GM08714 (cell line): Measurements from ENCODE around the gene TCP11.

Experiments
- H3K4me3 ChIP-seq: fragments of 200-500 bp; sonication (Bioruptor generic); 2 replicates; pipeline ENCODE4 v1.5.1; 2014; ENCODE audit warnings: mild to moderate bottlenecking, low read length, inconsistent platforms
- ZNF274 ChIP-seq: IDR thresholded peaks from 2 replicates; pipeline ENCODE4 v1.6.1; 2012; ENCODE audit warnings: mild to moderate bottlenecking, low read depth, low read length

The TCP11 gene

DNA sequence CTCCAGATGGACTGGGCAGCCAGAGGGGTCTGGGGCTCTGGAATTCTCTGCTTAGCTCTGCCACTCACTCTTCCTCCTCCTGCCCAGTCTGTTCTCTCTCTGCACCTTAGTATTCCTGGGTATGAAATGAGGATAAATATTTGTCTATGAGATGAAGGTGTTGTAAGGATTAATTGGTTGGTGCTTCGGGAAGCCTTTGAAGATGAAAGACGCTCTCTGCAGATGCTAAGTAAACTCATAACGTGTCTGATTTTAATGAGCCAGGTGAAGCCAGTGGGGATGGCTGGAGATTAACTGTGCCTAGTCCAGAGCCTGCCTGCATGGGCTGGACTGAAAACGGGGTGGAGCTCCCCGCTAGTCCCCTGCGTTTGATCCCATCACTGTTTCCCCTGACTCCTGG, 23.1 kb upstream of the TCP11 start:
- TF ChIP-seq ZNF274: no peak
- no peak overlapping the region for H3K4me3 ChIP-seq

DNA sequence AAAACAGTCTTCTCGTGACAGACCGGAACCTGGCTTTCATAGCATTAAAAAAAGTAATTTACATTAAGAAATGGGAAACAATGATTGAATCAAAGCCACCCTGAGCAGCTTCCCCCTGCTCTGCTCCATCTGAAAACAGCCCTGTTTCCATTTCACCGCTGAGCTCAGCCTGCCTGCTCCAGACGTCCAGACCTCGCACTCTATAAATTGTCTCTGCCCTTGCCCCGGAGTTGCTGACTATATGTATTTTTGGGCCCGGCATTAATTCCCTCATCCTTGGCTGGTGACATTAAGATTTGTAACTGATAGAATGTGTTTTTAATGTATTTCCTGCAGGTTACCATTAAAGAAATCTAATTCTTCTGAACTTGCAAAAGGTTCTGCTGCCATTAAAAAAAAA, 22.7 kb upstream of the TCP11 start:
- no peak overlapping the region for H3K4me3 ChIP-seq
- TF ChIP-seq ZNF274: no peak

DNA sequence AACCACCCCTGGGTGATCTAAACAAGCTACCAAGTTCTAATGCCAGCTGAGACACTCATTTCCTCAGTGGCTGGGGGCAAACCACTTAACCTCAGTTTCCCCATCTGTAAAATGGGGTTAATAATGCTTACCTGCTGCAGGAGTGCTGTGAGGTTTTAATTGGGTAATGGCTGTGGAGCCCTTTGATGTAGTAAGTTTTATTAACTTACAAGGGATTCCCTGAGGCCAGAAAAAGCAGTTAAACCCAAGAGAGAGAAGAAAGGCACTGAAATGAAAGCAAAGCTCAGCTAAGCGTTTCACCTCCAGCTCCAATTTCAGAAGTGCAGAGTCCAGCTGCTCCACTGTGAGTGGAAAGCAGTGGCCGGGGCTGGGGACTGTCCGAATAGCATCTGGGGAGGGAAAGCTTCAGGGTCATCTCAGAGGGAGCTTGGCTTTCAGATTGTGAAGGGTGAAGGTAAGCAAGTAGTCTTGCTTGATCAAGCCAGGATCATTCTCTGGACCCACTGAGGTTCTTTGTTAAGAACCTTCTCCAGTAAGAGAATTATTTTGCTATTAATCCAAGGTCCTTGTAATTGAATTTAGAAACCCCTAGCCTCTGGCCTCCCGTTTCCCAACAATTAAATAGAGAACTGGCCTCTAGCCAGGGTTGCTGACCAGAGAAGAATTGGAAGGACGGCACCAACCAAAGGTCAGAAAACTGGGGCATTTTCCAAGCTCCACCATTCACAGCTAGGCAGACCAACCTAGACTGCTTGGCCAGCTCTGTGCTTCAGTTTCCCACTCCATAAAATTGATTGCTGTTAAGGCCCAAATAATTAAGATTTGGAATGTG, 20.9 kb upstream of the TCP11 start:
- H3K4me3 ChIP-seq: no peak overlapping the region

DNA sequence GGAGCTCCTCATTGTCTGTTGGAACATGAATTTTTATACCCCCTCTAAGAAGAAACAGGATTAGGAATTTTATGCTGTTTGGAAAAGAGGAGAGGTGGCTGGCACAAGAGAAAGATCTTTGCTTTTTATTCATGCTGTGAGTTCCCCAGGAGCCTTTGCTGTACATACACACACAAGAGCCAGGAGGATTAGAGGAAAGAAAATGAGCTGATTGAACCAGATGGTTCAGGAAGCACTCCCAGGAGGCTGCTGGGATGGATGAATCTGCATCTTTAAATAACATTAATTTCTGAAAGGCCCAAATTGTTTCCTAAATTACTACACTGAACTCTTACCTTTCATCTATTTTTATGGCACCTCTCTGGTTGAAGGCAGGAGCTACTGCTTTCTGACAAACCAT, 20.1 kb upstream of the TCP11 start:
- TF ChIP-seq ZNF274: no peak
- H3K4me3 ChIP-seq: no peak overlapping the region

More for the DNA sequence above, 20.9 kb upstream of the TCP11 start:
- TF ChIP-seq ZNF274: no peak

DNA sequence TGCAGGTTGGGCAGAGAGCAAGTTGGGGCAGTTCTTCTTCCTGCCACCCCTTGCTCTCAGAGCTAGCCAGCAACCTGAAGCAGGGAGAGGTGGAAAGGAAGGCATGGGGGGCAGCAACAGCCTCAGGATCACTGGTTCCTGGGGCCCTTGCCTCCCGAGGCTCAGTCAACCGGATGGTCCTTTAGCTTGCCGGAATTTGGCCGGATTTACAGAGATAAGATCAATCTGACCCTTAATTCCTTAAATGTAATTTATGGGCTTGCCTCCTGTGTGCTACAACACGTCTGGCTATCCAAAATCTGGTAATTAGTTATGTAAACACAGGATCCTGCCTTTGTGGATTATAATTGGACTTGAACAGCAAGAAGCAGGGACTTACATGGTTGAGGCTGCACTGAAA, 19.5 kb upstream of the TCP11 start:
- TF ChIP-seq ZNF274: no peak
- H3K4me3 ChIP-seq: no peak overlapping the region

DNA sequence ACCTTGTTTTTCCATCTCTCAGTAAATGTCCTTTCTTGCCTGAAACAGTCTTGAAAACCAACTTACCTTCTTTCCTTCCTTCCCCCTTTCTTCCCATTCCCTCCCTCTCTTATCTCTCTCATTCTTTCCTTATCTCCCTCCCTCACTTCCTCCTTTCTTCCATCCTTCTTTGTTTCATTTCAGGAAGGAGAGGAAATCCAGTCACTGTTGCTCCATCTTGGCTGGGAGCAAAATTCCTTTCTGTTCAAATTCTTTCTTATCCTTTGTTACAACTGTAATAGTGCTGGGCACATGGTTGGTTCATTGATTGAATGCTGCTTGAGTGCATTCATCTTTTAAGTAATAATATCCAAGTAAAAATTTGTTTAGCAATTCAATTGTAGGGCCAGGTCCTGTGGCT, 17.4 kb upstream of the TCP11 start:
- H3K4me3 ChIP-seq: no peak overlapping the region
- TF ChIP-seq ZNF274: no peak

DNA sequence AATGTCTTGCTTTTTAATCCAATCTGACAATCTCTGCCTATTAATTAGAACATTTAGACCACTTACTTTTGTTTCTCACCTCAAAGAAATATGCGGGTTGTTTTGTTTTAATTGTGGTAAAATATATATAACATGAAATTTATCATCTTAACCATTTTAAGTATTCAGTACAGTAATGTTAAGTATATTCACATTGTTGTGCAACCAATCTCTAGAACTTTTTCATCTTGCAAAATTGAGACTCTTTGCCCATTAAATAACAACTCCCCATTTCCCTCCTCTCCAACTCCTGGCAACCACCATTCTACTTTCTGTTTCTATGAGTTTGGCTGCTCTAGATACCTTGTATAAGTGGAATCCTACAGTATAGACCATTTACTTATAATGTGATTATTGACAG, 13.8 kb upstream of the TCP11 start:
- no peak for TF ChIP-seq ZNF274
- no peak overlapping the region for H3K4me3 ChIP-seq

DNA sequence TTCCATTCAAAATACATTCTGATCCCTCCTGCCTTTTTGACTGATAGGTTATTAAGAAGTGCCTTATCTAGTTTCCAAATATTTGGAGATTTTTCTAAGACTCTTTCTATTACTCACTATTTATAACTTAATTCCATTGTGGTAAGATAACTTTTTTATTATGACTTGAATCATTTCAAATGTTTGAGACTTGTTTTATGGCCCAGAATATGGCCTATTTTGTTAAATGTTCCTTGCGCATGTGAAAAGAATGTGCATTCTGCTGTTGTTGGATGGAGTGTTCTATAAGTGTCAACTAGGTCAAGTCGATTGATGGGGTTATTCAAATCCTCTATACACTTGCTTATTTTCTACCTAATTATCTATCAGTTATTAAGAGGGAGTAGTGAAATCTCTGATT, 13.1 kb upstream of the TCP11 start:
- TF ChIP-seq ZNF274: no peak
- no peak overlapping the region for H3K4me3 ChIP-seq

DNA sequence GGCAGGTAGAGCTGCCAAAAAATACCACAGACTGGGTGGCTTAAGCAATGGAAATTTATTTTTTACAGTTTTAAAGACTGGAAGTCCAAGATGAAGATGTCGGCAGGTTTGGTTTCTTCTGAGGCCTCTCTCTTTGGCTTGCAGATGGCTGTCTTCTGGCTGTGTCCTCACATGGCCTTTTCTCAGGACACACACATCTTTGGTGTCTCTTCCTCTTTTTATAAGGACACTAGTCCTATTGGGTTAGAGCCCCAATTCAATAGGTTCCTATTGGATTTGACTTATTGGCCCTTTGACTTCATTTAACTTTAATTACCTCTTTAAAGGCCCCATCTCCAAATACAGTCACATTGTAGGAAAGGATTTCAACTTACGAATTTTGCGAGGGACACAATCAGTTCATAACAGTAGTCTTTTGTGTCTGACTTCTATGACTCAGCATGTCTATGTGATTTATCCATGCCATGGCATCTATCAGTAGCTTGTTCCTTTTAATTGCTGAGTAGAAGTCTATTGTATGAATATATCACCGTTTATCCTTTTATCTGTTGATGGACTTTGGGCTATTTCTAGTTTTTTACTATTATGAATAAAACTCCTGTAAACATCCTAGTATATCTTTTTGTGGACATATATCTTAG, 11.0 kb upstream of the TCP11 start:
- no peak for TF ChIP-seq ZNF274
- H3K4me3 ChIP-seq: no peak overlapping the region

DNA sequence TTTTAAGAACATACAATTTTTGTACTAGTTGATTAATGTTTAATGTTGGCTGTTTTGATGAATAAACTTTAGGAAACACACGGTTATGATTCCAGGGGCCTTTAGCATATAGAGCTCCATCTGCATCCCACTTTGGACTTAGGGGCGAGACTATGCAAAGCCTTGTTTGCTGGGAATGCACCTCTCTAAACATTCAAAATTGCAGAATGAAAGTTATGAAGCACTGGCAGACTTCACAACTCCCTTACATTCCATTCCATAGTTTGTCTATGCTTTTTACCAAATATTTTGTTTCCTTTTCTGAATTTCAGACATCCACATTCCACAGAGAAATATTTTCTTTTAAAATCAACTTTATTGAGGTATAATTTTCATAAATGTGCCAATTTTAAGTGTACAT, 10.3 kb upstream of the TCP11 start:
- no peak for TF ChIP-seq ZNF274
- H3K4me3 ChIP-seq: no peak overlapping the region

DNA sequence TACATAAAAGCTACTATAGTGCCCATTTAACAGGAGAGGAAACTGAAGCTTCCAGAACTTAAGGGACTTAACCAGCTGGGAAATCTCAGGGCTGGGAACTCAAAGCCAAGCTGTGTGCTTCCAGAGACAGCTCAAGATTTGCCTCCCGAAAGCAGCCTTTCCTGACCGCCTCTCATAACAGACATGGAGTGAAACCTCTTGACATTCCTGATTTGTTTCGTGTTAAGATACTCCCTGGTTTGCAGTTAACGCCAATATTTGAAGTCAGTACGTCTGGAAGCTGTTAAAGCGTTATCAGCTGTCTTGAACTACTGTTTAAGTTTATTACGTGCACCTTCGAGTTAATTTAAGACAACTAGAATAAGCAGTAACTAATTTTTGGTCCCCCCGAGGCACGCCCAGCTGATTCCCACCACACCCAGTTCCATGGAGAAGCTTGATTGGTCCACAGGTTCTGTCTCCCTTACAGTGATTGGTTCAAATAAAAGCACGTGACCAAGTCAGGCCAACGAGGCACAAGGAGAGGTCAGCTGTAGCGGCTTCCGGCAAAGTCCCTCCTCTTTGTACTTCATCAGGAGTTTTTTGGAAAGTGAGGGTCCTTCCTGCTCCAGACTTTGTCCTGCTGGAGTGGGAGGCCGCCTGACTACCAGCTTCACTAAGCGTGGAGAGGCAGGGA, 8.9 kb upstream of the TCP11 start:
- H3K4me3 ChIP-seq: no peak overlapping the region
- TF ChIP-seq ZNF274: no peak

DNA sequence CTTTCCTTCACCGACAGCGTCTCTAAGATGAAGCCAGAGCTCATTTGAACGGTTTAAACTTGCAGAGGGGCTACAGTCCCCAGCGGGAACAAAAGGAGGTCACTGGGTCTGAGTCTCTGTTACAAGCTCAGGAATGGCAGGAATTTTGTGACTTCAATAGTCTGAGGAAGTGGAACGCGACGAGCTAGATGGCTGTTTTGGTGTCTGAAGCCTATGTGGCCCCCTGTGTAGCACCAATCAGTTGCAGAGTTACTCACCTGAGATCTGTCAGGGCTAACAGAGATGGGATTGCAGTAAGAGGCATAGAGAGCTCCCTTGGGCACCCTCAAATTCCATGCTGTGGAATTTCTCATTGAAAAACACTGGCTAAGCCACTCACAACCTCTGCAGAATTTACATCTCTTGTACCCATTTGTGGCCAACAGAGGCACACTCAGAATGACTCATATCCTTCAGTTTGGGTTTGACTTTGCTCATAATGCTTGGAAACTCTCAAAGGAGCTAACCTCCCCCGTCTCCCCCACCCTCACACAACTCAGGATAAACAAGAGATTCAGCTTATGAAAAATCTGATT, 7.1 kb upstream of the TCP11 start:
- no peak overlapping the region for H3K4me3 ChIP-seq
- no peak for TF ChIP-seq ZNF274

DNA sequence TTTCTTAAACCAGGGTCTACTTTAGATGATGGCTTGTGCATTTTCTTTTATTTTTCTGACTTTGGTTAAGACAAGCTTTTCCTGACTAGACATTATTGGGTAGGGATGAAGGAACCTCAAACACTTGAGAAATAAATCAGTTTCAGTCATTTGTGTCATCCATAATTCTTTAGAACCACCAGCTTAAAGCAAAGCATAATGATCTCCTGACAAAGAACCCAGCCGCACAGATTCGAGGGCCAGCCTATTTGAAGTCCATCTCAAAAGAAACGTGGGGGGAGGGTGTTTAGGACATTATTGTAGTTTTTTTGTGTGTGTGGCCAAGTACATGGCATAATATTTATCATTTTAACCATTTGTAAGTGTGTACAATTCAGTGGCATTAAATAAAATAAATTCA, 6.3 kb upstream of the TCP11 start:
- no peak overlapping the region for H3K4me3 ChIP-seq
- TF ChIP-seq ZNF274: no peak

DNA sequence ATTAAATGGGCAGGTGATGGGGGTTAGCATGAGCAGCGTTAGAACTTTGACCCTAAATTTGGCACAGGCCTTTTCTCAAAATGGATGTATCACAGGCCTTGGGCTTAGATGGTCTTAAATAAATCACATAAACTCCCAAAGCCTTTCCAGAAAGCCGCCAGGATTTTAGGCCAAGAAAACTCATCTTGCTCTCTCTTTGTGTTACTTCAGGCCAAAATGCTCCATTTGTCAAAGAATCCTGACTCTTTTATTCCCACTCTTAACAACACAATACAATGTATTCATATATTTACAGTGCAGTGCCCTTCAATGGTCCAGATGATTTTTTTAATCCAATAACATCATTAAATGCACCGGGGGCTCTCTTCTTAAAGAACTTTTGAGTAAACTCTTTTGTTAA, 5.9 kb upstream of the TCP11 start:
- H3K4me3 ChIP-seq: no peak overlapping the region
- TF ChIP-seq ZNF274: no peak

DNA sequence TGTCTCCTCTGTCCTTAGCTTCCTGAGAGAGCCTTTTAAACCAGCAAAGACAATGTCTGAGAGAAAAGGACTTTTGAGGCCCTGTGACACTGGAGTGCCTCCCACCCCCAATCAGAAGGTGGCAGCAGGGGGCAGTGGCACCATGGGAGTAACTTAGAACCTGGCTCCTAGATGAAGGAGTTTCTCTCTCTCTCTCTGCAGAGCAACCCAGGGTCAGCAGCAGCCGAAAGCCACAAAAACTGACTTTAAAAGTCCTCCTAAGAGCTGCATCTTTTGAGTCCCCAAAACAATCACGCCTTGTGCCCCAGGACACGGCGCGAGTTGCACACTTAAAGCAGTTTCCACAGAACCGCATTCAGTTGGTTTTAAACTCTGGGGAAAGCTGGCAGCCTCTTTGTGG, 5.3 kb upstream of the TCP11 start:
- no peak for TF ChIP-seq ZNF274
- no peak overlapping the region for H3K4me3 ChIP-seq
